ENCODE results near the gene ZNF827. TPM values are rescaled to one million over a fixed set of nuclear protein-coding genes. Genes with fewer than 3 reads are reported as not detected.

The ZNF827 gene
- total and polyA plus RNA-seq, 5 experiments from 2014 or later: 3.7 to 41.4 (median 9.0) TPM

DNA sequence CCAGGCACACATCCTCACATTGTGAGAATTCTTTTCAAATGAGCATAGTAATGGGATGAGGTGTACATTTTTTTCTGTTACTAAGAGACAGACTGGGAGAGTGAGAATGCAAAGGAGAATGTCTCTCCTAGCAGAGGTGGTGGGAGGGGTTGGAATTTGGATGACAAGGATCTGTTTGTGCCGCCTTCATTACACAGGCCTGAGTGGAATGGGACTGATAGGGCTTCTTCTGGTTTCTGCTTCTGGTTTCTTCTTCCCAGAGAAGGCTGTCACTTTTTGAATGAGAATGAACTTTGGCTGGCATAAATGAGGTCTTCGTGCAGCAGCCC, 203.3 kb downstream of the ZNF827 start:
- no peak for DNase-seq
- POLR2A ChIA-PET: no interaction called here
- no peak for ATAC-seq
- peak overlapping the region in 2 of 10 donors; percentile 6 to 17 for H3K27ac Mint-ChIP-seq
- peaks cover 0 to 8% (median 4%) of the 10 kb centered on the region in 4 donors for H3K4me1 Mint-ChIP-seq
- peaks cover 0 to 6% (median 0%) of the 10 kb centered on the region in 5 donors for H3K27me3 Mint-ChIP-seq
- no peaks in the 10 kb centered on the region for H3K9me3 Mint-ChIP-seq
- no peaks in the 10 kb centered on the region for H3K36me3 Mint-ChIP-seq
- peak overlapping the region in 1 of 10 donors; percentile 15 for H3K4me3 Mint-ChIP-seq

DNA sequence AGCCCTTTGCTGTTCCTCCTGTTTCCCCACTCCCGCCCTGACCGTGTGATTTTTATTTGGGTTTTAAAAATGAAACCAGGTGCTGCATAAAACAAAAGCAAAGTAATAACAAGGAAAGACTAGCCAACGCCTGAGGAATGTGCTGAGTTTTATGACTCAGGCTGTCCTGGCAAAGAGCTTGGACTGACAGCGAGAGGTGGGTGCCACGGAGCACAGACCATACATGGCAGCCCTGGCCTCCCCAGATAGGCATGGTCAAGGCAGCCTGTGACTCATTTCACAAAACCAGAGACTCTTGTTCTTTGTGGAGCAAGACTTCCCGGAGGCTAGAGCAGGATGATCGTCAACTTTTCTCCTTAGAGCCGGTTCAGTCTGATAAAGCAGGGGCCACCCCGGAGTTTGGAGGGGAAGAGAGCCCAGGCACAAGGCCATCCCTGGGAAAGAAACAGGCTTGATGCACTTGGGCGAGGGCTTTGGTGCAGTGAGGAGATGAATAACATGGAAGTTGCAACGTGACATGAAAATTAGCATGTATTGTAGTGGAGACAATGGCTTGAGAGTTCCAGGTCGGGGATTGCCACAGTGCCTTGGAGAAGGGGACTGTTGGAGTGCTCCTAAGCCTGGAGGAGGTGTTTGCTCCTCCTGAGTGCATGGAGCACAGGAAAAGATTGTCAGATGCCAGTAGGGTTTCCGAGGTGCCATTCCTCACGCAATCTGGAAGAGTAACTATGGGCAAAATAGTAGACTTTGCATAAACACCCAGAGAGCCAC, 203.9 kb downstream of the ZNF827 start:
- DNase-seq: no peak
- Mint-ChIP-seq H3K9me3 (no peaks in the 10 kb centered on the region), H3K4me1 (peaks cover 0 to 8% (median 4%) of the 10 kb centered on the region in 4 donors), H3K27me3 (peaks cover 0 to 7% (median 2%) of the 10 kb centered on the region in 5 donors), H3K27ac (peak overlapping the region in 4 of 10 donors; percentile 6 to 23 (median 16)), H3K36me3 (no peaks in the 10 kb centered on the region), H3K4me3 (peak overlapping the region in 4 of 10 donors; percentile 3 to 38 (median 28))
- ATAC-seq: no peak
- POLR2A ChIA-PET: interaction anchor here (1.0 kb wide), 1 partner anchor 204 kb away, joined by 3 read pairs; the partner anchor contains the start of gene ZNF827

DNA sequence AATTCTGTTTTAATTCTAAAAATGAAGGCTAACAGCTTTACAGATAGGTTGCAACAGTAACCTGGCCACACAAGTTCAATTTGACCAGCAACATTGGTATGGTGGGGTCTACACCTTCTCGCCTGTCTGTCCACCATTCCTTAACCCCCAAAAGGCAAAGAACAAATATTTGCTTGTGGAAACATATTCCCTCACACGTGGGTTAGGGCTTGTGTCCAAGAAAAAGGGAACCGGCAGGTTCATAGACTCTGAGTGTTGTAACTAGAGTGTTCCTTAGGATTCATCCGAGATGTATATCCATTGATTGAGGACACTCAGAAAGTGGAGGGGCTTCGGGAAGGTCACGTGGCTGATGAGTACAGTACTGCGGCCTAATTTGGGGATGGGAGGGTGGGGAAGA, 204.6 kb downstream of the ZNF827 start:
- Mint-ChIP-seq H3K36me3 (no peaks in the 10 kb centered on the region), H3K27me3 (peaks cover 4 to 10% (median 6%) of the 10 kb centered on the region in 5 donors), H3K4me1 (peaks cover 0 to 8% (median 4%) of the 10 kb centered on the region in 4 donors), H3K4me3 (peak overlapping the region in 9 of 10 donors; percentile 26 to 90 (median 79)), H3K27ac (peak overlapping the region in 2 of 10 donors; percentile 16 to 23), H3K9me3 (no peaks in the 10 kb centered on the region)
- DNase-seq: no peak
- no peak for ATAC-seq
- POLR2A ChIA-PET: interaction anchor here (1.0 kb wide), 1 partner anchor 204 kb away, joined by 3 read pairs; the partner anchor contains the start of gene ZNF827

DNA sequence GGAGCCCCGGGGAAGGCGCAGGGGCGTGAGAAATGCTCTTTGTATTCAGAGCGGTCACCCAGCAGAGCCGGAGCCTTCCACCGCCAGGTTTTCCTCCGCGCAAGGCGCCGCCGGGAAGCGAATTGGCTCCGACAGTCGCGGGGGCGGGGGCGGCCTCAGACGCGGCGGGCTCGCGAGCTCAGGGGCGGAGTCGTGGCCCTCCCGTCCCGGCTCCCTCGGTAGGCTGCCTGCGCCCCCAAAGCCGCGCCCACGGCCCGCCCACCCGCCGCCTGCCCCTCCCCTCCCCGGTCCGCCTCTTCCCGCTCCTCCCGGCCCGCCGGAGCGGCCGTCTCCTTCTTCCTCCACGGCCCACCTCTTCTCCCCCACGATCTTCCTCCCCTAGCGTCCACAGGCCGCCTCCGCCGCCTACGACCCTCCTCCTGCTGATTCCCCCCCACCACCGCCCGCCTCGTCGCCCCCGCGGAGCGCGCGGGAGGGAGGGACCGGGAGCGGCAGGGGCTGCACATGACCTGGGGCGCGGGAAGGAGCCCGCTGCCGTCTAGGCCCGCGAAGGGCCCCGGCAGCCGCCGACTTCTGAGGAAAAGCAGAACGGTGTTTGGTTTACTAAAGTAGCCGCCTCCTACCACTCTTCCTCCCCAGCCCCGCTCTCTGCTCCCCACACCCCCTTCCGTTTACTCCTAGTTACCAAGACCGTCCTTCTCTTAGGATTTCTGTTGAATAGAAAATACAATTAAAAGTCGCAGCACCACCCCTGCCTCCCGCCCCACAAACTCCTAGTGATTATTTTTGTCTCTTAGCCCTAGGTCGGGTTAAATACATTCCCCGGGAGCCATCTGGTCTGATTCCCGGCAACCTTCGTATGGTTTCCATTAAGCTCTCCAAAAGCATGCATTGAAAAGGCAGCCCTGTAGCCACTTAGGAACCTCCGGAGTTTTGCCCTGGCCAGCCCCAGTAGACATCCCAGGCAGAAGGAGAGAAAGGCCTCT, 205.4 kb downstream of the ZNF827 start:
- peak; percentile 67 to 86 (median 72) for DNase-seq
- Mint-ChIP-seq H3K36me3 (no peaks in the 10 kb centered on the region), H3K27me3 (peaks cover 4 to 13% (median 6%) of the 10 kb centered on the region in 5 donors), H3K27ac (peak overlapping the region in 9 of 10 donors; percentile 16 to 54 (median 36)), H3K4me3 (peak overlapping the region; percentile 75 to 90 (median 81)), H3K9me3 (no peaks in the 10 kb centered on the region), H3K4me1 (peaks cover 0 to 8% (median 4%) of the 10 kb centered on the region in 4 donors)
- POLR2A ChIA-PET: interaction anchor here (1.0 to 1.2 kb wide), 2 partner anchors 203 to 205 kb away, joined by 3 read pairs; partner anchors contain the start of gene ZNF827
- ATAC-seq: peak; percentile 93 to 95

DNA sequence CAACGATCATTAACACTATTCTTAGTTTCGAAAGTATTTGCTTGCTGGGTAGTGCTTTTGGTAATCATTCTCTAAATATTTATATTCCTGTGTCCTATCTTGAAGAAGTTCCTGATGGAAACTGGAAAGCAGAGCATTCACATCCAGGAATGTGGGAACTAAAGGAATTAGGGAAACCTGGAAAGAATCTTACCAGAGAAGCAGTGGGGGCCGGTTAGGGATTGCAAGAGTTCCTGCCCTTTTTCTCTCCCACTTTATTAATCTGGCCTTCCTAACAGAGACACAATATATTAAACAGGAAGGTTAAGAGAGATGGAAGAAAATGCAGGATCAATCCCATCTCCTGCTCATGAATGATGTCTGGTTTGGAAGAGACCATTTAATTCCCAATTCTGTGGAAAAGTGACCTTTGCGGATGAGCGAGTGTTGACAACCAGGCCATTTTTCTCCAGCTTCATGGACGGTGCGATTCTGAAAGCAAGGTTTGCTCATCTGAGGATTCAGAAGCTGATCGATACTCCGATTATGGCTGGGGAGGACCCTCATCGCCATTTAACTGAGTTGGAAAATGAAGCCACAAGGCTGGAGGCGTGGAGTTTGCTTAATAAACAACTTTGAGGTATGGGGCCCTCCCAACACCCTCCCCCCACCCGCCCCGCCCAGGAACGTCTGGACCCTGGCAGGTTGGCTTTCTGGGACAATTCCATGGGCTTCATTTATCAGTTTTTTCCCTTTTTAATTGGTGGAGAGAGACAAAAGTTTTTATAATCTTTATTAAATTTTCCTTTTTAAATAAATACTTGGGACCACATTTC, 206.4 kb downstream of the ZNF827 start:
- Mint-ChIP-seq H3K4me1 (peaks cover 0 to 8% (median 4%) of the 10 kb centered on the region in 4 donors), H3K27me3 (peaks cover 4 to 15% (median 6%) of the 10 kb centered on the region in 5 donors), H3K4me3 (peak overlapping the region; percentile 70 to 90 (median 81)), H3K27ac (peak overlapping the region in 2 of 10 donors; percentile 24 to 71), H3K36me3 (no peaks in the 10 kb centered on the region), H3K9me3 (no peaks in the 10 kb centered on the region)
- no peak for DNase-seq
- no peak for ATAC-seq
- POLR2A ChIA-PET: interaction anchor here (1.2 kb wide), 1 partner anchor 204 kb away, joined by 3 read pairs; no protein-coding TSS in a partner anchor

DNA sequence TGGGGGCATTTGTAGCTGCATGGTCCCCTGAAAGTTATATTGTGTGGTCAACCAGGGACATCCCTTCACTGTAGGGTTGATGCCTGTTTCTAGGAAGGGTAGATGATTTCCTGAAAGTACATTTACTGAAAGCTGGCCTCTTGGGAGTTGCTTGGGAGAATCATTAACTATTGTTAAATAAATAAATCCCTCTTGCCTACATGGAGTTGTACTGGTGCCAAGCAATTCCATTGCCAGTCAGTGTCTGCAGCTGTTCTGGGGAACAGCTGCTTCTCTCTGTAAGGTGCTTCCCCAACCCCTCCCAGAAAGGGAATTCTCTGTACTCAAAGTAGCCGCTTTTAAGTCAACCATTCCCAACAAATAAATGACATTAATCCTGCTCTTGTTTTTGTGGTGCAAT, 207.6 kb downstream of the ZNF827 start:
- Mint-ChIP-seq H3K4me3 (peak overlapping the region in 4 of 10 donors; percentile 2 to 50 (median 23)), H3K9me3 (no peaks in the 10 kb centered on the region), H3K4me1 (peaks cover 0 to 8% (median 4%) of the 10 kb centered on the region in 4 donors), H3K36me3 (no peaks in the 10 kb centered on the region), H3K27ac (peak overlapping the region in 1 of 10 donors; percentile 34), H3K27me3 (peaks cover 4 to 15% (median 6%) of the 10 kb centered on the region in 5 donors)
- POLR2A ChIA-PET: no interaction called here
- ATAC-seq (no peak), DNase-seq (no peak)

DNA sequence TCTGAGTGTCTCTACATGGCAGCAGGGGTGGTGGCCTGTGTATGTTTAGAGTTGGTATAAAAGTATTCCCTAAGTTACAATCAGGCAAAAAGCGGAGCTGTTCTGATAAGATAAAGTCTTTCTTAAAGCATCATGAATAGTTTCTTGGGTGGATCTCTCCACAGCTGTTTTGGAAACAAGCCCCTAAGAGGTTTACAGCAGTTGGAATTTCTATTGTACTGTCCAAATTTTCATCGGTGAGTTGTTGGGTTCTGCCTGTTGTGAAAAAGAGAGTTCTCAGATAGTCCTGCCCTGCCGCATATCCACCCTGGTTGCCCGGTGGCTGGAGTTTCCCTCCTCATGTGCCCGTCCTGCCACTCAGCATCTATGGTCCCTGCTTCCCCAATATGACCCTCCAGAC, 208.6 kb downstream of the ZNF827 start:
- POLR2A ChIA-PET: no interaction called here
- H3K36me3 Mint-ChIP-seq: no peaks in the 10 kb centered on the region

DNA sequence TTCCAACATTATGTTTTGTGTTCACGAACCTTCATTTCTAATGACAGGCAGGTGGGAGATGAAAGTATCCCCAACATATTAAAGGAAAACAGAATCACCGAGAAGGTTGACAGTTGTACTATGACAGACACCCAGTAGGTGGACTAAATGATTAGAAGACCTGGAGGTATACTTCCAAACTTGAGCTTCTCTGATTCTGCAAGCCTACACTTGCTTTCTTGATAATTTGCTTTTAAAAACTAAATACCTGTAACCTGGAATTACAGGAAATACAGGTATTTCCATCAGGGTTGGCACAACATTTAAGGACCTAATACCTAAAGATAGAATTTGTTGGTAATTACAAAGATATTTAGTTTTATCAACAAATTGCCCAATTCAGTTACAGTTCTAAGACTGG, 215.3 kb downstream of the ZNF827 start:
- POLR2A ChIA-PET: no interaction called here
- ATAC-seq (no peak), DNase-seq (no peak)
- no peak overlapping the region for H3K4me3 Mint-ChIP-seq
- peaks cover 5 to 22% (median 11%) of the 10 kb centered on the region in 5 donors for H3K27me3 Mint-ChIP-seq
- H3K27ac Mint-ChIP-seq: no peak overlapping the region
- H3K9me3 Mint-ChIP-seq: peaks cover 0 to 3% (median 0%) of the 10 kb centered on the region in 9 donors
- peaks cover 9 to 14% (median 10%) of the 10 kb centered on the region in 4 donors for H3K4me1 Mint-ChIP-seq
- H3K36me3 Mint-ChIP-seq: peaks cover 0 to 6% (median 0%) of the 10 kb centered on the region in 3 donors

More for the DNA sequence above, 208.6 kb downstream of the ZNF827 start:
- peaks cover 0 to 8% (median 4%) of the 10 kb centered on the region in 4 donors for H3K4me1 Mint-ChIP-seq
- H3K27ac Mint-ChIP-seq: no peak overlapping the region
- ATAC-seq (no peak), DNase-seq (no peak)
- no peaks in the 10 kb centered on the region for H3K9me3 Mint-ChIP-seq
- peaks cover 4 to 17% (median 6%) of the 10 kb centered on the region in 5 donors for H3K27me3 Mint-ChIP-seq
- no peak overlapping the region for H3K4me3 Mint-ChIP-seq

DNA sequence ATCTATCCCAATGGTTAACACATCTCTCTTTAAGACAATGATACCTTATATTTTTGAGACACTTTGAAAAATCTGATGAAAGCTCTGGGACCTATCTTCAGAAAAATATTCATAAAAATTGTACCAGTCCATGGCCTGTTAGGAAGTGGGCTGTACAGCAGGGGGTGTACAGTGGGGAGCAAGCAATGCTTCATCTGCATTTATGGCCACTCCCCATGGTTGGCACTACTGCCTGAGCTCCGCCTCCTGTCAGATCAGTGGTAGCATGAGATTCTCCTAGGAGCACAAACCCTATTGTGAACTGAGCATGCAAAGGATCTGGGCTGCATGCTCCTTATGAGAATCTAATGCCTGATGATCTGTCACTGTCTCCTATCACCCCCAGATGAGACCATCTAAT, 216.1 kb downstream of the ZNF827 start:
- Mint-ChIP-seq H3K36me3 (peaks cover 0 to 10% (median 0%) of the 10 kb centered on the region in 3 donors), H3K27me3 (peaks cover 5 to 27% (median 11%) of the 10 kb centered on the region in 5 donors), H3K27ac (no peak overlapping the region), H3K4me1 (peaks cover 9 to 14% (median 10%) of the 10 kb centered on the region in 4 donors), H3K4me3 (no peak overlapping the region), H3K9me3 (peaks cover 0 to 3% (median 0%) of the 10 kb centered on the region in 9 donors)
- POLR2A ChIA-PET: no interaction called here
- DNase-seq (no peak), ATAC-seq (peak in 1 of 2 donors; percentile 43)

DNA sequence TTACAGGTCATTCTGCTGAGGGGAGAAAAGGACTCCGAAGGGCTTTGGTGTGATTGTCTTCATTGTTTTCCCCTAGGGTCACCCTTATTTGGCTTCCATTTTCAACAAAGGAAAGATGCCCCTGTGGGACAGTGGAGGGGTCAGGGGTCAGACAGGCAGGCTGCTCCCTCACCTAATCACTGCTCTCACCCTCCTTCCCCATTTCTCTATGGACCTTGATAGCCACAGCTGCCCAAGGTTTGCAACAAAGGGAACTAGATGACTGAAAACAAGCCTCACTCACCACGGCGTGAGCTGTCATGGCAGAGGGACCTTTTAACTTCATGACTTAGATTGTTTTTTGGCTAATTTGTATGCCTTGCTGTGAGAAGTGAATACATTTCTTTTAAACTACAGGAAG, 218.0 kb downstream of the ZNF827 start:
- Mint-ChIP-seq H3K4me3 (peak overlapping the region in 4 of 10 donors; percentile 22 to 66 (median 34)), H3K4me1 (peaks cover 9 to 14% (median 10%) of the 10 kb centered on the region in 4 donors), H3K27me3 (peaks cover 5 to 27% (median 15%) of the 10 kb centered on the region in 5 donors), H3K36me3 (peaks cover 0 to 10% (median 0%) of the 10 kb centered on the region in 3 donors), H3K27ac (peak overlapping the region in 1 of 10 donors; percentile 7), H3K9me3 (peaks cover 0 to 3% (median 0%) of the 10 kb centered on the region in 9 donors)
- POLR2A ChIA-PET: no interaction called here
- no peak for ATAC-seq
- no peak for DNase-seq
